ENCODE results near the gene DCANP1. TPM values are rescaled to one million over a fixed set of nuclear protein-coding genes. Genes with fewer than 3 reads are reported as not detected.
A peak's percentile ranks its signal among the peaks of the same experiment; 100 is the strongest.

The DCANP1 gene
- total RNA-seq, 1 experiment from 2014 or later = not detected

GRCh38 chr5:135402031-135402430, 45.1 kb downstream of the DCANP1 start:
- BruUV-seq (replicated peaks) = no TSS peak
- no peaks in the 10 kb centered on the region for H3K27me3 Mint-ChIP-seq (ENCODE audit: insufficient read depth, unreplicated experiment)
- no peak overlapping the region for H3K27ac Mint-ChIP-seq (ENCODE audit: low read depth, unreplicated experiment)
- no peaks in the 10 kb centered on the region for H3K9me3 Mint-ChIP-seq (ENCODE audit: unreplicated experiment)
- ChIA-PET POLR2A (interaction anchor here (1.1 to 8.3 kb wide), 4 partner anchors 9 to 156 kb away, joined by 3 to 82 read pairs (median 9); no protein-coding TSS in a partner anchor), CTCF (interaction anchor here (0.6 to 3.8 kb wide), 5 partner anchors 10 to 211 kb away, joined by 4 to 27 read pairs (median 6); no protein-coding TSS in a partner anchor)
- TF ChIP-seq CTCF (IDR thresholded peaks at IDR 0.05; ENCODE audit: unreplicated experiment) = no peak
- H3K36me3 Mint-ChIP-seq (ENCODE audit: insufficient read depth, unreplicated experiment) = peaks cover 6% of the 10 kb centered on the region
- no peak overlapping the region for H3K4me3 Mint-ChIP-seq (ENCODE audit: unreplicated experiment)
- DNase-seq (ENCODE audit: unreplicated experiment) = no peak
- intact Hi-C loops (cut with micrococcal nuclease) = no loop called here
- peaks cover 16% of the 10 kb centered on the region for H3K4me1 Mint-ChIP-seq (ENCODE audit: insufficient read depth, unreplicated experiment)

- Mint-ChIP-seq H3K36me3 (ENCODE audit: insufficient read depth, unreplicated experiment) (peaks cover 6% of the 10 kb centered on the region), H3K4me1 (ENCODE audit: insufficient read depth, unreplicated experiment) (peaks cover 22% of the 10 kb centered on the region), H3K27me3 (ENCODE audit: insufficient read depth, unreplicated experiment) (no peaks in the 10 kb centered on the region), H3K27ac (ENCODE audit: low read depth, unreplicated experiment) (no peak overlapping the region), H3K4me3 (ENCODE audit: unreplicated experiment) (peak overlapping the region; percentile 83), H3K9me3 (ENCODE audit: unreplicated experiment) (no peaks in the 10 kb centered on the region)
- POLR2A ChIA-PET = interaction anchor here (1.3 to 8.3 kb wide), 3 partner anchors 11 to 56 kb away, joined by 5 to 82 read pairs (median 15); no protein-coding TSS in a partner anchor
- TF ChIP-seq CTCF (IDR thresholded peaks at IDR 0.05; ENCODE audit: unreplicated experiment) = no peak
- CTCF ChIA-PET = interaction anchor here (1.2 to 1.5 kb wide), 2 partner anchors 14 to 25 kb away, joined by 5 to 6 read pairs; no protein-coding TSS in a partner anchor
- intact Hi-C loops (cut with micrococcal nuclease) = no loop called here
- DNase-seq (ENCODE audit: unreplicated experiment) = no peak
- no TSS peak for BruUV-seq (replicated peaks)
Observed at GRCh38 chr5:135400866-135401265, 46.3 kb downstream of the DCANP1 start.

GRCh38 chr5:135399794-135400542, 47.2 kb downstream of the DCANP1 start:
- peak overlapping the region; percentile 92 for H3K27ac Mint-ChIP-seq (ENCODE audit: low read depth, unreplicated experiment)
- H3K36me3 Mint-ChIP-seq (ENCODE audit: insufficient read depth, unreplicated experiment) = peaks cover 14% of the 10 kb centered on the region
- H3K9me3 Mint-ChIP-seq (ENCODE audit: unreplicated experiment) = no peaks in the 10 kb centered on the region
- BruUV-seq (replicated peaks) = TSS peak; percentile 67
- DNase-seq (ENCODE audit: unreplicated experiment) = no peak
- intact Hi-C loops (cut with micrococcal nuclease) = no loop called here
- no peak for TF ChIP-seq CTCF (IDR thresholded peaks at IDR 0.05; ENCODE audit: unreplicated experiment)
- POLR2A ChIA-PET = interaction anchor here (0.6 to 8.3 kb wide), 14 partner anchors 11 to 655 kb away, joined by 3 to 82 read pairs (median 3); no protein-coding TSS in a partner anchor
- CTCF ChIA-PET = interaction anchor here (0.8 to 1.2 kb wide), 2 partner anchors 26 to 66 kb away, joined by 4 to 5 read pairs; no protein-coding TSS in a partner anchor
- H3K4me3 Mint-ChIP-seq (ENCODE audit: unreplicated experiment) = peak overlapping the region; percentile 83
- H3K27me3 Mint-ChIP-seq (ENCODE audit: insufficient read depth, unreplicated experiment) = no peaks in the 10 kb centered on the region
- peaks cover 30% of the 10 kb centered on the region for H3K4me1 Mint-ChIP-seq (ENCODE audit: insufficient read depth, unreplicated experiment)
